ENCODE measurements around the gene ADAMTS3. TPM values are rescaled to one million over a fixed set of nuclear protein-coding genes. Genes with fewer than 3 reads are reported as not detected.

Gene ADAMTS3
- total and polyA plus RNA-seq, 2 donors (not counting 3 experiments of a cell fraction or from before 2014, with no cell fraction given) = 0.37 to 1.3 TPM

GRCh38 chr4:72571337-72571736, 2.3 kb upstream of the ADAMTS3 start:
- POLR2A ChIA-PET = no interaction called here
- Histone ChIP-seq H3K9me1 (replicated peaks; ENCODE audit: control insufficient read depth, extremely low read depth, insufficient read depth, low read length) (no peaks in the 10 kb centered on the region), H3K79me2 (ENCODE audit: control insufficient read depth, insufficient read depth, low read length) (no peaks in the 10 kb centered on the region), H3K4me1 (ENCODE audit: control insufficient read depth, extremely low read depth, insufficient read depth, low read length) (peaks cover 24% of the 10 kb centered on the region), H3K27ac (ENCODE audit: insufficient read depth, low read depth, low read length) (no peak overlapping the region), H3K4me2 (ENCODE audit: insufficient read depth, low read length) (no peak overlapping the region), H3K27me3 (ENCODE audit: control insufficient read depth in 2 of 2, insufficient read depth in 2 of 2, low read length in 2 of 2) (no peaks in the 10 kb centered on the region), H3K9me3 (replicated peaks; ENCODE audit: control insufficient read depth, insufficient read depth, low read length) (no peaks in the 10 kb centered on the region), H3K4me3 (replicated peaks in 1 of 3; ENCODE audit: insufficient read depth in 1 of 3, low read depth in 1 of 3, low read length in 3 of 3) (no peak overlapping the region), H2AFZ (ENCODE audit: low read depth, low read length) (no peak overlapping the region), H4K20me1 (replicated peaks; ENCODE audit: control insufficient read depth, extremely low read depth, insufficient read depth, low read length) (no peaks in the 10 kb centered on the region), H3K9ac (replicated peaks; ENCODE audit: extremely low read depth, insufficient read depth, low read length) (no peak overlapping the region), H3K36me3 (ENCODE audit: control insufficient read depth in 2 of 2, extremely low read depth in 1 of 2, insufficient read depth in 2 of 2, low read length in 2 of 2) (no peaks in the 10 kb centered on the region)
- CTCF ChIA-PET = interaction anchor here (1.1 kb wide), 1 partner anchor 66 kb away, joined by 3 read pairs; no protein-coding TSS in a partner anchor
- DNase-seq (ENCODE audit: low read depth, low spot score) (no peak), FAIRE-seq (no peak)
- no peak for TF ChIP-seq JUN (IDR thresholded peaks at IDR 0.05; ENCODE audit: borderline replicate concordance, insufficient read depth, insufficient read length, low read depth)
- TF ChIP-seq MYC (IDR thresholded peaks at IDR 0.05; ENCODE audit: low read depth, low read length) = no peak
- TF ChIP-seq, protein P1, sequence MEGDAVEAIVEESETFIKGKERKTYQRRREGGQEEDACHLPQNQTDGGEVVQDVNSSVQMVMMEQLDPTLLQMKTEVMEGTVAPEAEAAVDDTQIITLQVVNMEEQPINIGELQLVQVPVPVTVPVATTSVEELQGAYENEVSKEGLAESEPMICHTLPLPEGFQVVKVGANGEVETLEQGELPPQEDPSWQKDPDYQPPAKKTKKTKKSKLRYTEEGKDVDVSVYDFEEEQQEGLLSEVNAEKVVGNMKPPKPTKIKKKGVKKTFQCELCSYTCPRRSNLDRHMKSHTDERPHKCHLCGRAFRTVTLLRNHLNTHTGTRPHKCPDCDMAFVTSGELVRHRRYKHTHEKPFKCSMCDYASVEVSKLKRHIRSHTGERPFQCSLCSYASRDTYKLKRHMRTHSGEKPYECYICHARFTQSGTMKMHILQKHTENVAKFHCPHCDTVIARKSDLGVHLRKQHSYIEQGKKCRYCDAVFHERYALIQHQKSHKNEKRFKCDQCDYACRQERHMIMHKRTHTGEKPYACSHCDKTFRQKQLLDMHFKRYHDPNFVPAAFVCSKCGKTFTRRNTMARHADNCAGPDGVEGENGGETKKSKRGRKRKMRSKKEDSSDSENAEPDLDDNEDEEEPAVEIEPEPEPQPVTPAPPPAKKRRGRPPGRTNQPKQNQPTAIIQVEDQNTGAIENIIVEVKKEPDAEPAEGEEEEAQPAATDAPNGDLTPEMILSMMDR (IDR thresholded peaks at IDR 0.05; ENCODE audit: extremely low read depth in 1 of 2, insufficient read depth in 1 of 2, low read depth in 1 of 2, low read length in 2 of 2) = no peak
- TF ChIP-seq POLR2AphosphoS5 (IDR thresholded peaks at IDR 0.05; ENCODE audit: insufficient read depth, low read depth, low read length) = no peak
- TF ChIP-seq MAX (IDR thresholded peaks at IDR 0.05; ENCODE audit: insufficient read depth, insufficient read length) = no peak
- dilution Hi-C loops (cut with MboI; ENCODE audit: extremely low pct_ligation_motif_present, low sequenced_read_pairs) = no loop called here
- intact Hi-C loops (cut with micrococcal nuclease) = no loop called here
- BruUV-seq (replicated peaks) = no TSS peak
